ENCODE results near the gene ATP11A.
"Not testable (repeated sequence)": the region's sequence is repeated elsewhere in the genome, so short reads cannot be mapped to it uniquely, and the experiment has no call there.

Gene ATP11A

DNA sequence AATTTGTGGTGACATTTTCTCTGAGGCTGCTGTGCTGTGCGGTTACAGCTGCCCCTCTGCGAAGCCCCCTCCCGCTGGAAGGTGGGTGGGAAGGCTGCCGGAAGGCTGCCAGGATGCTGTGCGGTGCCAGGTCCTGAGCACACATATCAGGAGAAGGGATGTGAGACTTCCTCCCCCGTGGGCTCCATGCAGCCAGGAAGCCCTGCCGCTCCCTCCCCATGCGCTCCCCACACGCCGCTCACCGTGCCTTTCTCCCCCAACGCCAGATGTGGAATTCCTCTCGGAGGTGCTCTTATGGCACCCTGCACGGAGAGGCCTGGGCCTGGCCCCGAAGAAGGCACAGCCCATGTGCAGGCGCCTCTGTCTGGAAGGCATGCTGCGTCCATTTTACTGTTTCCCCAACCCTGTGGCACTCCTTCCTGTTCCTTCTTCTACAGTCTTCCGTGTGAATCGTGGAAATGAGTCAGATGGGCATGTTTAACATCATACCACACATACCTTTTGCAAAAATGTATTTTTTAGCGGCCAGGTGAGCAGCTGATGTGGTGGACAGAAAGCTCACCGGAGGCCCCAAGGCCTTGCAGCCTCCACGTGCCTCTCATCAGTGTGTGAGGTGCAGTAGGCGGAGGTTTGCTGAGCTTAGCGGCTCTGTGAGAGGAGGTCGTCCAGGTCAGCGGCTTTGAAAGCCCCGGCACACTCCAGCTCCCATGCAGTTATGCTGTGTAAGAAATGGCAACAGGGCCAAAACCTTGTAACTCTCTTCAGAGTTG lies 88.0 kb downstream of the ATP11A start:
- FAIRE-seq: no peak

GRCh38 chr13:112779856-112780604 lies 90.2 kb downstream of the ATP11A start:
- no peak for FAIRE-seq

DNA sequence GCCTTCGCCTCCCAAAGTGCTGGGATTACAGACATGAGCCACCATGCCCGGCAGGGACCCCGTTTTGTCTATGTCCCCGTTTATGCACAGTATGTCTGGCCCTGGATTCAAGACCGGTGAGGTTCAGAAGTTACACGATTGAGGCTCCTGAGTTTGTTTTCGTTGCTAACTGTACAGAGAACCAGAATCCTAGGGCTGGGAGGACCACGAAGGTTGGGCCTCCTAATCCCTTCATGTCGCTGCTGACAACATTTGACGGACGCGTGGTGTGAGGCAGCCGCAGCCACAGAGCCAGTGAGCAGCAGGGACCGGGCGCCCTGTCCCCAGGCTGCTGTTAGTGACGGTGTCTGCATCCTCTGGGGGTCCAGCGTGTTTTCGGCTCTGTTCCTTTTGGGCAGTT lies 91.4 kb downstream of the ATP11A start:
- no peak for FAIRE-seq

GRCh38 chr13:112781881-112782361 lies 92.1 kb downstream of the ATP11A start:
- no peak for FAIRE-seq

DNA sequence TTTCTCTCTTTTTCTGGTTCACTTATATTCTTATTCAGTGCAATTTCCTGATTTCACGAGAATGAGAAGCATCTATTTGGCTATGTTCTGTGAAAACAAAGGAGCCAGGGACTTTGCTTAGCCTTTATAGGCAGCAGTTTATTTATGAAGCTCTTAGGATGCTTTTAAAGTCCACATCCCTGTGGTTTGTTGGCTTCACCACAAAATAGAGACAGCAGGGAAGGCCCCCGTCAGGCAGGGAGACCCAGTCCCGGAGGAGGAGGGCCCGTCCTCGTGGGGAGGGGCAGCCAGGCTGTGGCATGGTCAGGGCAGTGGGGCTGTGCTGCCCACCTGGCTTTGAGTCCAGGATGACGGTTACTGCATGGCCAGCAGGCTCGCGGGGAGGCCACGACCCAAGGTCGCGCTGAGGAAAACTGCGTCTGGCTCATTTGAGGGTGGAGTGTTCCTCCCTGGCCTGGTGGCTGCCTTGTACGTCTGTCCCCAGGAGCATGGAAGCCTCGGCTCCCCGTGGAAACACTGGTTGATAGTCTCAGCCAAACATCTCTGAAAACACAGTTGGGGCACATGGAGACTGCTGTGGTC lies 92.7 kb downstream of the ATP11A start:
- no peak for FAIRE-seq

DNA sequence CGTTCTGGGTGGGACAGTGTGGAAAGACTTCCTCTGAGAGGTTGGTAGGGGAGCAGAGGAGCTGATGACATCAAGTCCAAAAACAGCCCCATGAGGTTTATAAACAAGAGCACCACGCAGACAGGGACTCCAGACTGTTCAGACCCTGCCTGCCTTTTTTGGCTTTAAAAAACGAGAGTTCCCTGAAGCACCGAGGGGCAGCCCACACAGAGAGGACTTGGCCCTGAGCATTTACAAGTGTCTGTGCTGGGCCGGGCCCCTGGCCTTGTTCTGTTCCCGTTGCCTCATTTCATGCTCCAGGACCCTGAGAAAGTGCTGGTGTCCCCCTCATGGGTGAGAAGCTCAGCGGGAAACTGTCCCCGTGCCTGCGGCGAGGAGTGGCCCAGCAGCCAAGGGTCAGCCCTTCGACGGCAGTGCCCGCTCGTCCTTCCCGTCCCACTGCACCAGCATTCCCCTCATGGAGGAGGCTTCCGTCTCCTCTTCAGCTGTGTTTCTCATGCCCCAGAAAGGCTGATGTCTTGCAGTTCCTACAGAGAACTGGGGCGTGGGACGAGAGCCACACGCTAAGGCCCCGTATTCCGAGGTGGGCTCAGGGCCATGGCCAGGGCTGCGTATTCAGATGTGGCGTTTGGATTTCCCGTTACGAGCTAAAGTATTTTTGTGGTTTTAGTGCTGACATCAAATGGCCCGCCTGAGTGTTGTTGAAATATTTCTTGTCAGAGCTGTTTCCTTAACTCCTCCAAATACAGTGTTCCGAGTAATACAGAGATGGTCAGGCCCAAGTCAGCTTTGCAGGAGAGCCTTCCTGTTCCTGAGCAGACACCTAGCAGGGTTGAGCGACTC lies 93.5 kb downstream of the ATP11A start:
- FAIRE-seq: no peak

DNA sequence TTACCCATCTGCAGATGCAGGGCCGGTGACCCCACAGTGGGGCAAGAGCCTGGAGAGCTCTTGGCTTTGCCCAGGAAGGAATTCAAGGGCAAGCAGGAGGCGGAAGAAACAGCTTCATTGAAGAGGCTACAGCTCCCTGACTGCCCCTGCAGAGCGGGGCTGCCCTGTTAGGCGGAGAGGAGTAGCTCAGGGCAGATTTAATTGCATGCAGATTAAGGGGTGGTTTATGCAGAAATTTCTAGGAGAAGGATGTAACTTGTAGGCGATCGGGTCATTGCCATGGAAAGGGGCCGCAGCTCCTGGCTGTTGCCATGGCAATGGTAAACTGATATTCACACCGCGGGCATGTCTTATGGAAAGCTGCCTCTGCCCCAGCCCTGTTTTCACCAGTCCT lies 94.1 kb downstream of the ATP11A start:
- FAIRE-seq: no peak

GRCh38 chr13:112784811-112785482 lies 95.1 kb downstream of the ATP11A start:
- no peak for FAIRE-seq

- no peak for FAIRE-seq
Observed at GRCh38 chr13:112785483-112785856, 95.6 kb downstream of the ATP11A start.

GRCh38 chr13:112786810-112787209 lies 97.0 kb downstream of the ATP11A start:
- not testable (repeated sequence) for FAIRE-seq

DNA sequence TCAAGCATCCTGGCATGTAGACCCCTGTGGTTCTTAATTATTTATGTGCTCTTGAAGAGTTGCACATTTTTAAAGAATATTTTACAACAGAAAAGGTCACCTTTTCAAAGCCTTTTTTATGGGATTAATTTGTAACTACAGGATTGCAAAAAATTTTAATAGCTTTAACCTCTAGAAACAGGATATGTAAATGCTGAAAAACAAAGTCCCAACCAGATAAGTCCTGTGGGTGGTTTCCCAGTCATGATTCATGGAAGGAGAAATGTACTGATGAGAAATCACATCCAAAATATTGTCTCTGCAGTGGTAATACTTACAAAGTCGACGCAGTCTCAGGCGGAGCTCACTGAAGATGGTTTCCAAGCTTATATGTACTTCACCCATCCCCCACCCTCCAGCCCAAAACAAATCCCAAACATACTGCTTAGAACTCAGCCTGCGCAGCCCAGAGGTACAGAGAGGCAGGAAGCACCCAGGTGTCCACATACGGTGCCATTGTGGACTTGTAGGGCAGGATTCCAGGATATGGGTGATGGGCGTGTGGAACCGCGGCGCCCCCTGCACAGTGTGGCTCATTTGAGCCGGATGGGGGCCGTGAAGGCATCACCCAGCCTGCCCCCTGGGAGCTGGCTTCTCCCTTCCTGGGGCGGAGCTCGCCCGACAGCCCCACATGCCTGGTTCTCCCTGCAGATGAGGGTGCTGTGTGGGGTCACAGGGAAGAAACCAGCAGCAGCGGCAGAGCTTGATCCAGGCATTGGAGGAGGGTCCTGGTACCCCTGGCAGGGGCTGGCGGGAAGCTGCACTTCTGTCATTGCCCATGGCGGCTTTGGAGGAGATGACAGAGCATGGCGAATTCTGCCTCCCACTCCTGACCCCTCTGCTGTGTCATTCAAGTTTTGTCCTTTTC lies 101.2 kb downstream of the ATP11A start:
- FAIRE-seq: no peak

DNA sequence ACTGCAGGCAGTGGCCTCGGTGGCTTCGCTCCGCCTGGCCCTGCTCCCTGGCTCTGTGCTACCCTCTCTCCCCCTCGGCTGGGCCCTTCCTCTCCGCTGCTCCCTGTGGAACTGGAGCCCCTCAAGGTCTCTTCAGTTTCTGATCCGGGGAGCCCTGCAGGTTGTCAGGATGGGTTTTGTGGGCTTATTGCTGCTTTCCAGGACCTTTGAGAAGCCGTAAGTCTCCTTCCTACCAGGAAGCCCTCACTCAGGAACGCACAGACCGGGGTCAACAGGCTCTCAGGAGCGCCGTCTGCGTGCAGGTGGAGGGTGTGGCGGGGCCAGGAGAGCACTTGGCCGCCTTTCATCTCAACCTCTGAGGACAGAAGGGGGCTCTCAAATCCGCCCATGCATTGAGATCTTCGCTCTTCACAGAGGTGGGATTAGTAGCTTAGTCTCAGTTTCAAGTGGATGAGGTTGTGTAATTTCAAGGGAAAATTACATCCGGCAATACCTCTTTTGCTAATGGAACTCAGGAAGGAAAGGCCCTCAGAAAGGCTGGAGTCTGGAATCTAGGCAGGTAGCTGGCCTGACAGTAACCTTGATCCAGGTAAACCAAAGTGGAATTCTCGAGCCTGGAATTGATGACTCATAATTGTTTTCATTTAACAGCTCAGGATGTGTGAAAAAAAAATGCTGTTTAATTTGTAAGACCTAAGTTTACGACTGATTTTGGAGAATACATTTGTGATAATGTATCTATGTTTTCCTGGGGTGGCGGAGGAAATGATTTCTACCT lies 102.0 kb downstream of the ATP11A start:
- no peak for FAIRE-seq

DNA sequence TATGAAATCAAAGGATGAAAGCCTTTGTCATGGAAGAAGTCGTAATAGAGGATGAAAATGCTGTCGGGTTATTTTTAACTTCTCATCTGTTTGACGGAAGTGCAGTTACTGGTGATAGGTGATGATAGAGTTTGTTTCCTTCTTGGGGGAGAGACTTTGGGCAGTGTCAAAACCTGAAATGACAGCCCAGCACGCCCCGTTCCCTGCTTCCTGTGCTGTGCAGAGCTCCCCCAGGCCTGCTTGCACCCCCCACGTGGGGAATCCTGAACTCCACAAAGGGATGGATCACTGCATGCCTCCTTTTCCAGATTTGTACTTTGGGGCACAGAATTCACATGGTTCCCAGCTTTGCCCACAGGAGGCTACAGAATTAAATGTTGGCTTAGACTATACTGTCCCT lies 102.7 kb downstream of the ATP11A start:
- no peak for FAIRE-seq

- no peak for FAIRE-seq
Observed at GRCh38 chr13:112793545-112794445, 104.0 kb downstream of the ATP11A start.

DNA sequence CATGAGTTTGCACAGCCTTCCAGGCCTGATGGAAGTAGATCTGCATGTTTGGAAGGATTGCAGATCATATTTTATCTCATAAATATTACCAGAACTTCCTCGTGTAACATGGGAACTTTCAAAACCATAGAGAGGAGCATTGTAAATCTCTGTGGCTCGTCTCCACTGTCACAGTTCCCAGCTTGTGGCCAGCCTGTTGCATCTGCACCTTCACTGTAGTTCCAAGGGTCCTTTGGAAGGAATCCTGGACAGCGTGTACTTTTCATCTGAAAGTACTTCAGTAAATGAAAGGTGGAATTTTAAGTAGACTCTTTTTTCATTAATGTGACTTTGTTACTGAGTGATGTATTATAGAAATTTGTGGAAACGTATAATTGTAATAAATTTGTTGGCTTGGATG lies 105.4 kb downstream of the ATP11A start:
- no peak for FAIRE-seq

DNA sequence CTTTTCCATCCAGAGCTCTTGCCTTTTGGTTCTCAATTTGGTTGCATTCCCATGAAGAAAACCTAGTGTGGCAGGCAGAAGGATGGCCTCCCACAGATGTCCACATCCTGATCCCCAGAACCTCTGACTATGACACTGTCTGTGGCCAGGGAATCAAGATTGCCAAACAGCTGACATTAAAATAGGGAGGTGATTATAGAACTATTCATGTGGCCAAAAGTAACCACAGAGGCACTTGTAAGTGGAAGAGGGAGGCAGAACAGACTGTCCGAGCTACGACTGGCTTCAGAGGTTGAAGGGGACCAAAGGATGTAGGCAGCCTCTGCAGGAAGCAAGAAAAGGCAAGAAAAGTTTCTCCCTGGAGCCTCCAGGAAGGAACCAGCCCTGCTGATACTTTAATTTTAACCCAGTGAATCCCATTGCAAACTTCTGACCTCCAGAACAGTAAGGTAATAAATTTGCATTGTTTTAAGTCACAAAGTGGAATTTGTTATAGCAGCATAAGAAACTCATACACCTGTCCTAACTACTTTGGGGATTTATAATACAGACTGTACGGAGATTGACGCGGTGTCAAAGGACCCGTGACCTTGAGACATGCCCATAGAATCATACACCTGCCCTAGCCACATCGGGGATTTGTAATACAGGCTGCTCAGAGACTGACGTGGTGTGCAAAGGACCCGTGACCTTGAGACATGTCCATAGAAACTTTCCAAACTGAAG lies 106.5 kb downstream of the ATP11A start:
- no peak for FAIRE-seq

DNA sequence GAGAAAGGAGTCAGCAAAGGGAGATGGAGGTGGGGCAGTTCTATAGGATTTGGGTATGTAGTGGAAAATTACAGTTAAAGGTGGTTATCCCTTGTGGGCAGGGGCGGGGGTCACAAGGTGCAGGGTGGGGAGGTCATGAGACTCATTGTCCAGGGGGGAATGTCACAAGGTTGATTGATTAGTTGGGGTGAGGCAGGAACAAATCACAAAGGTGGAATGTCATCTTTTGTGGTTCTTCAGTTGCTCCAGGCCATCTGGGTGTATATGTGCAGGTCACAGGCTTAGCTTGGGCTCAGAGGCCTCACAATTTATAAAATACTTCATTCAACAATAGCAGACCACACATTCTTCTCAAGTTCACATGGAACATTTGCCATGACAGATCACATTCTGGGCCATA lies 109.6 kb downstream of the ATP11A start:
- no peak for FAIRE-seq

DNA sequence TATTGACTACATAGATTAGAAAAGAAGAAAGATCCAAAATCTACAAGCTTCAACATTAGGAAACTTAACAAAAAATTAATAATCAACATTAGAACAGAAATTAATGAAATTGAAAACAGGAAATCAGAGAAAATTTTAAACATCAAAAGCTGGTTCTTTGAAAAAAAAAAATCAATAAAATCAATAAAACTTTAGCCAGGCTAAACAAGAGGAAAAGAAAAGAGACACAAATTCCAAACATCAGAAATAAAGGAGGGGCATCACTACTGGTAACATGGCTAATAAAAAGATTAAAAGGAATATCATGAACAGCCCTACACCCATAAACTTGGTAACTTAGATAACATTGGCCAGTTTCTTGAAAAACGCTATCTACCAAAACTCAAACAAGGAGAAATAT lies 110.2 kb downstream of the ATP11A start:
- FAIRE-seq: no peak

DNA sequence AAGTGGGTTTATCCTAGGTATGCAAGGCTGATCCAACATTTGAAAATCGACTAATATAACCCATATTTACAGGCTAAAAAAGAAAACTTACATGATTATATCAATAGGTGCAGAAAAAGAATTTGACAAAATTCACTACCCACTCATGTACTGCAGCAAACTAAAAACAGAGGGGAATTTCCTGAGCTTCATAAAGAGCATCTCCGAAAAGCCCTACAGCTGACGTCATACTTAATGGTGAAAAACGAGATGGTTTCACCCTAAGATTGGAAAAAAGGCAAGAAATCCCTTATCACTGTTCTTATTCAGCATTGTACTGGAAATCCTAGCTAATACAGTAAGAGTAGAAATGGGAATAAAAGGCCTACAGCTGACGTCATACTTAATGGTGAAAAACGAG lies 111.0 kb downstream of the ATP11A start:
- not testable (repeated sequence) for FAIRE-seq
